Esophagus muscularis mucosa (tissue), 4 donors: ENCODE results near the gene CYP4F22. TPM values are rescaled to one million over a fixed set of nuclear protein-coding genes. Genes with fewer than 3 reads are reported as not detected.

Experiments
- DNase-seq: peaks from one replicate; pipeline ENCODE4 v3.0.0-alpha.2; 2017; ENCODE audit errors: extremely low spot score
- H3K27ac ChIP-seq, 4 donors: fragments of 200-600 bp; sonication (generic); replicated peaks in 1 of 4; 1 replicate in 3 of 4; 2 replicates in 1 of 4; pipeline ENCODE4 v1.5.1; 2016 to 2019; ENCODE audit warnings: mild to moderate bottlenecking in 1 of 4
- H3K27me3 ChIP-seq, 4 donors: fragments of 200-600 bp; sonication (generic); one replicate each; pipeline versions ENCODE4 v1.5.1 to v1.6.0; 2016 to 2019
- H3K36me3 ChIP-seq, 4 donors: fragments of 200-600 bp; sonication (generic); one replicate each; pipeline ENCODE4 v1.5.1; 2016 to 2019
- H3K4me1 ChIP-seq, 4 donors: fragments of 200-600 bp; sonication (generic); one replicate each; pipeline ENCODE4 v1.5.1; 2016 to 2019
- H3K4me3 ChIP-seq, 4 donors: fragments of 200-600 bp; sonication (generic); 1 replicate in 2 of 4; 2 replicates in 2 of 4; pipeline ENCODE4 v1.5.1; 2016 to 2019; ENCODE audit warnings: mild to moderate bottlenecking in 4 of 4, moderate library complexity in 1 of 4
- H3K9me3 ChIP-seq, 4 donors: fragments of 200-600 bp; sonication (generic); 1 replicate in 3 of 4; 2 replicates in 1 of 4; pipeline ENCODE4 v1.5.1; 2016 to 2019
- EP300 ChIP-seq: sonication (generic); formaldehyde crosslinking; IDR thresholded peaks from one replicate; pipeline ENCODE4 v1.6.1; 2017; ENCODE audit warnings: antibody characterized with exemption
- POLR2A ChIP-seq: fragments of 450-650 bp; IDR thresholded peaks from one replicate; pipeline ENCODE4 v1.6.1; 2017; ENCODE audit warnings: antibody characterized with exemption, moderate library complexity, mild to moderate bottlenecking, low read depth
- POLR2AphosphoS5 ChIP-seq, 2 donors: sonication (generic); formaldehyde crosslinking; IDR thresholded peaks; one replicate each; pipeline ENCODE4 v1.6.1; 2017; ENCODE audit warnings: antibody characterized with exemption in 2 of 2
- WGBS: methylation state at CpG from one replicate; pipeline ENCODE4 v1.1.5; 2018; 5-methylcytosine and 5-hydroxymethylcytosine counted together
- intact Hi-C: fragments of 100-400 bp; cut with DNase I; formaldehyde crosslinking; loops from one replicate; pipeline ENCODE4 v1.15.1; 2023
- total RNA-seq, 4 donors: library from RNA; depleted of rRNA; stranded (reverse); fragments of >200 nt; gene quantifications; one replicate each; pipeline versions ENCODE4 v1.1.0 to v1.2.1, GENCODE V29; 2016
- TF ChIP-seq, protein P1 (sequence below), 3 experiments: fragments of 200-600 bp in 2 of 3; fragments of 450-650 bp in 1 of 3; sonication (generic) in 2 of 3; IDR thresholded peaks; one replicate each; pipeline ENCODE4 v1.5.1; 2017 to 2019; ENCODE audit warnings: antibody characterized with exemption in 3 of 3, mild to moderate bottlenecking in 2 of 3, moderate library complexity in 1 of 3

CYP4F22 gene
- total RNA-seq, 4 donors from 2014 or later = not detected

DNA sequence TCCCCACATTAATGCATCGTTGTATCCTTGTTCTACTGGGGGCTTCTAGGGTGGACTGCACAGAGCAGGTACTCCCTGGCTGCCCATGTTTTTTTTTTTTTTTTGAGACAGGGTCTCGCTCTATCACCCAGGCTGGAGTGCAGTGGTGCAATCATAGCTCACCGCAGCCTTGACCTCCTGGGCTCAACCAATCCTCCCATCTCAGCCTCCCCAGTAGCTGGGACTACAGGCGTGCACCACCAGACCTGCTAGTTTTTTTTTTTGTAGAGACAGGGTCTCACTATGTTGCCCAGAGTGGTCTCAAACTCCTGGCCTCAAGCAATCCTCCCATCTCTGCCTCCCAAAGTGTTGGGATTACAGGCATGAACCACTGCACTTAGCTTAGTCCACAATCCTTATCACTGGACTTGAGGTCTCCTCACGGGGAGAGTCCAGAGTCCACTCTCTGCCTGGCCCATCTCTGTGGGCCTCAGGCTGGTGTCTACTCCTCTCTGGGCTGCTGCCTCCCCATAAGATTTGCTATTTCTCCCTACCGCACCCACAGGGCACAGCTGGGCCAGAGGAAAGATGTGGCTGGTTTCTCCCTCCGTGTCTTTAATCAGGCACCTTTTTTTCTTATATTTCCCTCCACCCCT, 56.3 kb downstream of the CYP4F22 start:
- Histone ChIP-seq H3K4me3 (no peak overlapping the region), H3K36me3 (no peaks in the 10 kb centered on the region), H3K9me3 (no peaks in the 10 kb centered on the region), H3K27me3 (peaks cover 0 to 34% (median 0%) of the 10 kb centered on the region in 4 donors), H3K4me1 (peaks cover 6 to 10% (median 9%) of the 10 kb centered on the region in 4 donors), H3K27ac (no peak overlapping the region)
- no peak for DNase-seq
- TF ChIP-seq POLR2AphosphoS5 (IDR thresholded peaks at IDR 0.05) = no peak
- no peak for TF ChIP-seq POLR2A
- TF ChIP-seq, protein P1, sequence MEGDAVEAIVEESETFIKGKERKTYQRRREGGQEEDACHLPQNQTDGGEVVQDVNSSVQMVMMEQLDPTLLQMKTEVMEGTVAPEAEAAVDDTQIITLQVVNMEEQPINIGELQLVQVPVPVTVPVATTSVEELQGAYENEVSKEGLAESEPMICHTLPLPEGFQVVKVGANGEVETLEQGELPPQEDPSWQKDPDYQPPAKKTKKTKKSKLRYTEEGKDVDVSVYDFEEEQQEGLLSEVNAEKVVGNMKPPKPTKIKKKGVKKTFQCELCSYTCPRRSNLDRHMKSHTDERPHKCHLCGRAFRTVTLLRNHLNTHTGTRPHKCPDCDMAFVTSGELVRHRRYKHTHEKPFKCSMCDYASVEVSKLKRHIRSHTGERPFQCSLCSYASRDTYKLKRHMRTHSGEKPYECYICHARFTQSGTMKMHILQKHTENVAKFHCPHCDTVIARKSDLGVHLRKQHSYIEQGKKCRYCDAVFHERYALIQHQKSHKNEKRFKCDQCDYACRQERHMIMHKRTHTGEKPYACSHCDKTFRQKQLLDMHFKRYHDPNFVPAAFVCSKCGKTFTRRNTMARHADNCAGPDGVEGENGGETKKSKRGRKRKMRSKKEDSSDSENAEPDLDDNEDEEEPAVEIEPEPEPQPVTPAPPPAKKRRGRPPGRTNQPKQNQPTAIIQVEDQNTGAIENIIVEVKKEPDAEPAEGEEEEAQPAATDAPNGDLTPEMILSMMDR (IDR thresholded peaks at IDR 0.05) = no peak
- no peak for TF ChIP-seq EP300
- 80% methylated on average over 7 of the region's 7 CpGs for WGBS
- intact Hi-C loops = no loop called here

DNA sequence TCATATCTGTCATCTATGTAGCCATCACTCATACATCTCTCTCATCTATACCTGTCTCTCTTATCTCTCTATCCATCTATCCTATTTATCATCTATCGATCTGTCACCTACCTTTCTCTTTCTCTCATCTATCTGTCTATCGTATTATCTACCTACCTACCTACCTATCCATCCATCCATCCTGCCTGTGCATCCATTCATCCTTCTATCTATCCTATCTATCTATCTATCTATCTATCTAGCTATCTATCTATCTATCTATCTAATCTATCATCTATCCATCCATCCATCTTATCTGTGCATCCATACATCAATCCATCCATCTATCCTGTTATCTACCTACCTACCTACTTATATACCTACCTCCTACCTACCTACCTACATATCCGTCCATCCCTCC, 62.1 kb downstream of the CYP4F22 start:
- H3K4me1 ChIP-seq = no peaks in the 10 kb centered on the region
- H3K4me3 ChIP-seq = no peak overlapping the region
- no peak overlapping the region for H3K27ac ChIP-seq
- no peaks in the 10 kb centered on the region for H3K36me3 ChIP-seq
- no peaks in the 10 kb centered on the region for H3K9me3 ChIP-seq
- WGBS = 81% methylated on average over 3 of the region's 3 CpGs
- intact Hi-C loops = no loop called here
- DNase-seq = no peak
- peaks cover 0 to 55% (median 0%) of the 10 kb centered on the region in 4 donors for H3K27me3 ChIP-seq
- TF ChIP-seq EP300 (no peak), POLR2AphosphoS5 (IDR thresholded peaks at IDR 0.05) (no peak), POLR2A (no peak)
- TF ChIP-seq, protein P1 (IDR thresholded peaks at IDR 0.05) = no peak

DNA sequence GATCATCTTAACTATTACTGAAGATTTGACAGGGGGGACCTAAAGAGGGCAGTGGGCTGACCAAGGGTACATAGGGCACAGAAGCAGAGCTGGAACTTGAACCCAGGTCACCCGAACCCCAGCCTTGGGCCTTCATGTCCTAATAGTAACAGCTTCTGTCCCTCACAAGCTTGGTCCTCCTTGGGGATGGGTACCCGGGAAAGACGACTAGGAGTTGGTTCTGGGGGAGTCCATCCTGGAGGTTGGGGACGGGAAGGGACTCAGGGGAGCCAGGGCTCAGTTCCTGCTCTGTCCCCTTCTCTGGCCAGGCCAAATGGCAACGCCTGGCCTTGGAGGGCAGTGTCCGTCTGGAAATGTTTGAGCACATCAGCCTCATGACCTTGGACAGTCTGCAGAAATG, 67.1 kb downstream of the CYP4F22 start:
- TF ChIP-seq, protein P1 (IDR thresholded peaks at IDR 0.05) = no peak
- TF ChIP-seq POLR2AphosphoS5 (IDR thresholded peaks at IDR 0.05) (no peak), EP300 (no peak), POLR2A (no peak)
- intact Hi-C loops = no loop called here
- Histone ChIP-seq H3K27me3 (peaks cover 0 to 43% (median 0%) of the 10 kb centered on the region in 4 donors), H3K27ac (no peak overlapping the region), H3K36me3 (no peaks in the 10 kb centered on the region), H3K9me3 (no peaks in the 10 kb centered on the region), H3K4me1 (no peaks in the 10 kb centered on the region), H3K4me3 (no peak overlapping the region)
- no peak for DNase-seq
- WGBS = 75% methylated on average over 1 of the region's 6 CpGs

DNA sequence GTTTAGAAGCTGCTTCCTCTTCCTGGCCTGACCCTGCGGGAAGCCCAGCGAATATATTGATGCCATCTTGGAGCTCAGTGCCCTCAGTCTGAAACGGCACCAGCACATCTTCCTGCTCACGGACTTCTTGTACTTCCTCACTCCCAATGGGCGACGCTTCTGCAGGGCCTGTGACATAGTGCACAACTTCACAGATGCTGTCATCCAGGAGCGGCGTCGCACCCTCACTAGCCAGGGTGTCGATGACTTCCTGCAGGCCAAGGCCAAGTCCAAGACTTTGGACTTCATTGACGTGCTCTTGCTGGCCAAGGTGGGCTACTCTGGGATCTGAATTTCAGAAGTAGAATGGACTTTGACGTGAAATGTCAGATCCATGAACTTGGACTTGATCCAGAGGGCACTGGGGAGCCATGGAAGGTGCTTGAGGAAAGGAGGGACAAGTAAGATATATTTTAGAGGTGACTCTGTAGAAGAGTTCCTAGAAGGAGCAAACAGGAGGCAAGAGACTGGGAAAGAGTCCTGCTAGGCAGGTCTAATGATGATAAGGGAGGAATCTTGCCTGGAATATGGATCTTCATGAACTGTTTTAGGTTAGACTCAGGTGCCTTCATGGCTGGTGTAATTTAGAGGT, 68.3 kb downstream of the CYP4F22 start:
- 67% methylated on average over 8 of the region's 12 CpGs for WGBS
- Histone ChIP-seq H3K4me3 (no peak overlapping the region), H3K36me3 (no peaks in the 10 kb centered on the region), H3K4me1 (no peaks in the 10 kb centered on the region), H3K9me3 (no peaks in the 10 kb centered on the region), H3K27me3 (peaks cover 0 to 44% (median 0%) of the 10 kb centered on the region in 4 donors), H3K27ac (no peak overlapping the region)
- DNase-seq = no peak
- TF ChIP-seq, protein P1 (IDR thresholded peaks at IDR 0.05) = no peak
- TF ChIP-seq POLR2A (no peak), POLR2AphosphoS5 (IDR thresholded peaks at IDR 0.05) (no peak), EP300 (no peak)
- intact Hi-C loops = no loop called here
